ENCODE data around the gene SUMO3.

- TF ChIP-seq, protein P1, sequence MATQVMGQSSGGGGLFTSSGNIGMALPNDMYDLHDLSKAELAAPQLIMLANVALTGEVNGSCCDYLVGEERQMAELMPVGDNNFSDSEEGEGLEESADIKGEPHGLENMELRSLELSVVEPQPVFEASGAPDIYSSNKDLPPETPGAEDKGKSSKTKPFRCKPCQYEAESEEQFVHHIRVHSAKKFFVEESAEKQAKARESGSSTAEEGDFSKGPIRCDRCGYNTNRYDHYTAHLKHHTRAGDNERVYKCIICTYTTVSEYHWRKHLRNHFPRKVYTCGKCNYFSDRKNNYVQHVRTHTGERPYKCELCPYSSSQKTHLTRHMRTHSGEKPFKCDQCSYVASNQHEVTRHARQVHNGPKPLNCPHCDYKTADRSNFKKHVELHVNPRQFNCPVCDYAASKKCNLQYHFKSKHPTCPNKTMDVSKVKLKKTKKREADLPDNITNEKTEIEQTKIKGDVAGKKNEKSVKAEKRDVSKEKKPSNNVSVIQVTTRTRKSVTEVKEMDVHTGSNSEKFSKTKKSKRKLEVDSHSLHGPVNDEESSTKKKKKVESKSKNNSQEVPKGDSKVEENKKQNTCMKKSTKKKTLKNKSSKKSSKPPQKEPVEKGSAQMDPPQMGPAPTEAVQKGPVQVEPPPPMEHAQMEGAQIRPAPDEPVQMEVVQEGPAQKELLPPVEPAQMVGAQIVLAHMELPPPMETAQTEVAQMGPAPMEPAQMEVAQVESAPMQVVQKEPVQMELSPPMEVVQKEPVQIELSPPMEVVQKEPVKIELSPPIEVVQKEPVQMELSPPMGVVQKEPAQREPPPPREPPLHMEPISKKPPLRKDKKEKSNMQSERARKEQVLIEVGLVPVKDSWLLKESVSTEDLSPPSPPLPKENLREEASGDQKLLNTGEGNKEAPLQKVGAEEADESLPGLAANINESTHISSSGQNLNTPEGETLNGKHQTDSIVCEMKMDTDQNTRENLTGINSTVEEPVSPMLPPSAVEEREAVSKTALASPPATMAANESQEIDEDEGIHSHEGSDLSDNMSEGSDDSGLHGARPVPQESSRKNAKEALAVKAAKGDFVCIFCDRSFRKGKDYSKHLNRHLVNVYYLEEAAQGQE (IDR thresholded peaks at IDR 0.05; ENCODE audit: insufficient read depth in 1 of 2, low read depth in 2 of 2, low read length in 1 of 2), result no peak
- TF ChIP-seq, protein P2, sequence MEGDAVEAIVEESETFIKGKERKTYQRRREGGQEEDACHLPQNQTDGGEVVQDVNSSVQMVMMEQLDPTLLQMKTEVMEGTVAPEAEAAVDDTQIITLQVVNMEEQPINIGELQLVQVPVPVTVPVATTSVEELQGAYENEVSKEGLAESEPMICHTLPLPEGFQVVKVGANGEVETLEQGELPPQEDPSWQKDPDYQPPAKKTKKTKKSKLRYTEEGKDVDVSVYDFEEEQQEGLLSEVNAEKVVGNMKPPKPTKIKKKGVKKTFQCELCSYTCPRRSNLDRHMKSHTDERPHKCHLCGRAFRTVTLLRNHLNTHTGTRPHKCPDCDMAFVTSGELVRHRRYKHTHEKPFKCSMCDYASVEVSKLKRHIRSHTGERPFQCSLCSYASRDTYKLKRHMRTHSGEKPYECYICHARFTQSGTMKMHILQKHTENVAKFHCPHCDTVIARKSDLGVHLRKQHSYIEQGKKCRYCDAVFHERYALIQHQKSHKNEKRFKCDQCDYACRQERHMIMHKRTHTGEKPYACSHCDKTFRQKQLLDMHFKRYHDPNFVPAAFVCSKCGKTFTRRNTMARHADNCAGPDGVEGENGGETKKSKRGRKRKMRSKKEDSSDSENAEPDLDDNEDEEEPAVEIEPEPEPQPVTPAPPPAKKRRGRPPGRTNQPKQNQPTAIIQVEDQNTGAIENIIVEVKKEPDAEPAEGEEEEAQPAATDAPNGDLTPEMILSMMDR (IDR thresholded peaks at IDR 0.05), result no peak
- TF ChIP-seq POLR2AphosphoS5 (IDR thresholded peaks at IDR 0.05; ENCODE audit: low read depth, low read length) (no peak), SIN3A (IDR thresholded peaks at IDR 0.05; ENCODE audit: borderline replicate concordance, insufficient read depth, low read depth, low read length) (no peak), TCF7L2 (IDR thresholded peaks at IDR 0.05; ENCODE audit: low read depth, low read length) (no peak)
These were observed at the start of gene SUMO3 for GRCh38 chr21:44817914-44818639.

All from Panc1 (cell line).